PC-9 (cell line): ENCODE measurements around the gene DEUP1.

Experiments used
- EZH2 ChIP-seq: fragments of 200-600 bp; sonication (generic); IDR thresholded peaks from 2 replicates; pipeline ENCODE4 v1.8.0; 2017; ENCODE audit warnings: antibody characterized with exemption, low read depth
- TF ChIP-seq, protein P1 (sequence below): fragments of 200-600 bp; sonication (generic); conservative IDR thresholded peaks from 2 replicates; pipeline ENCODE4 v1.6.1; 2017; ENCODE audit warnings: mixed run types, antibody characterized with exemption, mild to moderate bottlenecking, moderate library complexity

DNA sequence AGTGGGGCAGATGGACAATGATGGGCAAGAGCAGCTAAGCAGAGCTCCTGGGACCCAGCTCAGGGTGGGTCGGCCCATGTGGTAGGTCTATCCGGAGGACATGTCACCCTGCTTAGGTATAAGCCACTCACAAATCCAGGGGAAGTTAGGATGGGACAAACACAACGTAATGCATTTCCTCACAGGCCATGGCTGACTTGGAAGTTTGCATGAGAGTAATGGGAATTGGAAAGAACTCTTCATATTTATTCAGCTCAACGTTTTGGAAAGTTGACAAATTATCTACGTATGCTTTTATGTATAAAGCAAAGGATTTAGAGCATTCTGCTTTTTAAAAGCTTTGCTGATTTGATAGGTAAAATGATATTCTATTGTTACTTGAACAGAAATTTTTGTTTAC lies 137.7 kb downstream of the DEUP1 start:
- TF ChIP-seq EZH2 = no peak
- TF ChIP-seq, protein P1, sequence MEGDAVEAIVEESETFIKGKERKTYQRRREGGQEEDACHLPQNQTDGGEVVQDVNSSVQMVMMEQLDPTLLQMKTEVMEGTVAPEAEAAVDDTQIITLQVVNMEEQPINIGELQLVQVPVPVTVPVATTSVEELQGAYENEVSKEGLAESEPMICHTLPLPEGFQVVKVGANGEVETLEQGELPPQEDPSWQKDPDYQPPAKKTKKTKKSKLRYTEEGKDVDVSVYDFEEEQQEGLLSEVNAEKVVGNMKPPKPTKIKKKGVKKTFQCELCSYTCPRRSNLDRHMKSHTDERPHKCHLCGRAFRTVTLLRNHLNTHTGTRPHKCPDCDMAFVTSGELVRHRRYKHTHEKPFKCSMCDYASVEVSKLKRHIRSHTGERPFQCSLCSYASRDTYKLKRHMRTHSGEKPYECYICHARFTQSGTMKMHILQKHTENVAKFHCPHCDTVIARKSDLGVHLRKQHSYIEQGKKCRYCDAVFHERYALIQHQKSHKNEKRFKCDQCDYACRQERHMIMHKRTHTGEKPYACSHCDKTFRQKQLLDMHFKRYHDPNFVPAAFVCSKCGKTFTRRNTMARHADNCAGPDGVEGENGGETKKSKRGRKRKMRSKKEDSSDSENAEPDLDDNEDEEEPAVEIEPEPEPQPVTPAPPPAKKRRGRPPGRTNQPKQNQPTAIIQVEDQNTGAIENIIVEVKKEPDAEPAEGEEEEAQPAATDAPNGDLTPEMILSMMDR = no peak
